Tibial artery (tissue), 4 donors: ENCODE data around the gene CALML6.

Experiments
- DNase-seq, 2 donors: peaks; one replicate each; pipeline ENCODE4 v3.0.0-alpha.2; 2019
- H3K27ac ChIP-seq, 2 donors: fragments of 200-600 bp; sonication (generic) in 1 of 2; 1 replicate in 1 of 2; 2 replicates in 1 of 2; pipeline ENCODE4 v1.5.1; 2018 to 2019; ENCODE audit warnings: mild to moderate bottlenecking in 1 of 2
- H3K27me3 ChIP-seq, 2 donors: fragments of 200-600 bp; sonication (generic) in 1 of 2; one replicate each; pipeline versions ENCODE4 v1.5.1 to v1.6.0; 2016 to 2019
- H3K36me3 ChIP-seq, 3 donors: fragments of 200-600 bp; sonication (generic) in 2 of 3; one replicate each; pipeline ENCODE4 v1.5.1; 2016 to 2019; ENCODE audit warnings: mild to moderate bottlenecking in 2 of 3
- H3K4me1 ChIP-seq, 4 donors: fragments of 200-600 bp; sonication (generic) in 2 of 4; 1 replicate in 3 of 4; 2 replicates in 1 of 4; pipeline ENCODE4 v1.5.1; 2016 to 2019
- H3K4me3 ChIP-seq, 2 donors: fragments of 200-600 bp; sonication (generic) in 1 of 2; 1 replicate in 1 of 2; 2 replicates in 1 of 2; pipeline ENCODE4 v1.5.1; 2018 to 2019; ENCODE audit warnings: mild to moderate bottlenecking in 2 of 2
- H3K9me3 ChIP-seq, 3 donors: fragments of 200-600 bp; sonication (generic) in 1 of 3; one replicate each; pipeline ENCODE4 v1.5.1; 2016 to 2019
- CTCF ChIP-seq, 2 experiments: fragments of 200-600 bp in 1 of 2; fragments of 450-650 bp in 1 of 2; IDR thresholded peaks; one replicate each; pipeline ENCODE4 v1.5.1; 2017 to 2019; ENCODE audit warnings: antibody characterized with exemption in 2 of 2, mild to moderate bottlenecking in 1 of 2, moderate library complexity in 1 of 2
- intact Hi-C: fragments of 100-400 bp; cut with DNase I; formaldehyde crosslinking; loops from one replicate; pipeline ENCODE4 v1.15.0; 2023; ENCODE audit warnings: low total_unique reads

CALML6 gene

GRCh38 chr1:1874901-1875300 lies 40.2 kb upstream of the CALML6 start:
- H3K4me1 ChIP-seq: peaks cover 0 to 99% (median 46%) of the 10 kb centered on the region in 4 donors
- H3K36me3 ChIP-seq: peaks cover 0 to 11% (median 8%) of the 10 kb centered on the region in 3 donors
- DNase-seq: no peak
- intact Hi-C loops: no loop called here
- no peaks in the 10 kb centered on the region for H3K9me3 ChIP-seq
- no peak overlapping the region for H3K4me3 ChIP-seq
- no peak overlapping the region for H3K27ac ChIP-seq
- H3K27me3 ChIP-seq: no peaks in the 10 kb centered on the region
- no peak for TF ChIP-seq CTCF (IDR thresholded peaks at IDR 0.05)

- H3K9me3 ChIP-seq: no peaks in the 10 kb centered on the region
- intact Hi-C loops: no loop called here
- no peak for TF ChIP-seq CTCF (IDR thresholded peaks at IDR 0.05)
- H3K4me1 ChIP-seq: peaks cover 0 to 98% (median 52%) of the 10 kb centered on the region in 4 donors
- no peak for DNase-seq
- H3K36me3 ChIP-seq: peaks cover 0 to 11% (median 8%) of the 10 kb centered on the region in 3 donors
- no peak overlapping the region for H3K4me3 ChIP-seq
- H3K27ac ChIP-seq: no peak overlapping the region
- H3K27me3 ChIP-seq: no peaks in the 10 kb centered on the region
Measured at GRCh38 chr1:1875932-1876331, 39.1 kb upstream of the CALML6 start.

GRCh38 chr1:1876335-1876930 lies 38.6 kb upstream of the CALML6 start:
- DNase-seq: no peak
- TF ChIP-seq CTCF (IDR thresholded peaks at IDR 0.05): no peak

GRCh38 chr1:1877865-1878436 lies 37.1 kb upstream of the CALML6 start:
- Histone ChIP-seq H3K4me3 (no peak overlapping the region), H3K27me3 (no peaks in the 10 kb centered on the region), H3K27ac (no peak overlapping the region), H3K4me1 (peaks cover 0 to 98% (median 54%) of the 10 kb centered on the region in 4 donors), H3K9me3 (no peaks in the 10 kb centered on the region), H3K36me3 (peaks cover 0 to 11% (median 8%) of the 10 kb centered on the region in 3 donors)
- TF ChIP-seq CTCF (IDR thresholded peaks at IDR 0.05): no peak
- intact Hi-C loops: no loop called here
- DNase-seq: no peak

More at GRCh38 chr1:1876335-1876930, 38.6 kb upstream of the CALML6 start:
- no peak overlapping the region for H3K4me3 ChIP-seq
- no peaks in the 10 kb centered on the region for H3K9me3 ChIP-seq
- peaks cover 0 to 98% (median 54%) of the 10 kb centered on the region in 4 donors for H3K4me1 ChIP-seq
- H3K27ac ChIP-seq: no peak overlapping the region
- no peaks in the 10 kb centered on the region for H3K27me3 ChIP-seq
- peaks cover 0 to 11% (median 8%) of the 10 kb centered on the region in 3 donors for H3K36me3 ChIP-seq
- intact Hi-C loops: no loop called here

- Histone ChIP-seq H3K27me3 (no peaks in the 10 kb centered on the region), H3K4me3 (no peak overlapping the region), H3K4me1 (peaks cover 0 to 97% (median 48%) of the 10 kb centered on the region in 4 donors), H3K27ac (no peak overlapping the region), H3K36me3 (peaks cover 0 to 8% (median 7%) of the 10 kb centered on the region in 3 donors), H3K9me3 (no peaks in the 10 kb centered on the region)
- DNase-seq: no peak
- no peak for TF ChIP-seq CTCF (IDR thresholded peaks at IDR 0.05)
- intact Hi-C loops: no loop called here
Measured at GRCh38 chr1:1879942-1880341, 35.1 kb upstream of the CALML6 start.
